HG03280 (cell line): ENCODE data around the gene ATP8A2.

Experiments used
- ATAC-seq: cut with Tn5 transposase; IDR thresholded peaks from one replicate; pipeline ENCODE4 v1.9.1; 2021; ENCODE audit warnings: mild to moderate bottlenecking, moderate library complexity; ENCODE audit not compliant: unreplicated experiment

ATP8A2 gene

DNA sequence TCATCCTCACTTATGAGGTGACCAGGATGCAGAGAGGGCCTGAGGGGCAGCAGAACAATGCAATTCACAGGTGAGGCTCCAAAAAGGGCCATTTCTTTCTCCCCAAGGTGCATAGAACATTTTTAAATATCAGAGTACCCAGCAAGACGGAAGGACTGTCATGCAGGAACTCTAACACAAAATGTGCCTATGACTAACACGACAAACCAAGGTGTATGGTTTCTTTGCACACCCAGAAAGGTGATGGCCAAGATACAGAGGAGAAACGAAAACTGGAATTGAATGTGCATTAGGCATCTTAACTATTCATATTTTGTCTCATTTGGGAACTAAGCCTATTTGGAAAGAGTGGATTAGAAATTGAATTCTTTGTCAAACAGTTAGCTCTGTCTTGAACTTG is 650.2 kb downstream of the ATP8A2 start:
- no peak for ATAC-seq

DNA sequence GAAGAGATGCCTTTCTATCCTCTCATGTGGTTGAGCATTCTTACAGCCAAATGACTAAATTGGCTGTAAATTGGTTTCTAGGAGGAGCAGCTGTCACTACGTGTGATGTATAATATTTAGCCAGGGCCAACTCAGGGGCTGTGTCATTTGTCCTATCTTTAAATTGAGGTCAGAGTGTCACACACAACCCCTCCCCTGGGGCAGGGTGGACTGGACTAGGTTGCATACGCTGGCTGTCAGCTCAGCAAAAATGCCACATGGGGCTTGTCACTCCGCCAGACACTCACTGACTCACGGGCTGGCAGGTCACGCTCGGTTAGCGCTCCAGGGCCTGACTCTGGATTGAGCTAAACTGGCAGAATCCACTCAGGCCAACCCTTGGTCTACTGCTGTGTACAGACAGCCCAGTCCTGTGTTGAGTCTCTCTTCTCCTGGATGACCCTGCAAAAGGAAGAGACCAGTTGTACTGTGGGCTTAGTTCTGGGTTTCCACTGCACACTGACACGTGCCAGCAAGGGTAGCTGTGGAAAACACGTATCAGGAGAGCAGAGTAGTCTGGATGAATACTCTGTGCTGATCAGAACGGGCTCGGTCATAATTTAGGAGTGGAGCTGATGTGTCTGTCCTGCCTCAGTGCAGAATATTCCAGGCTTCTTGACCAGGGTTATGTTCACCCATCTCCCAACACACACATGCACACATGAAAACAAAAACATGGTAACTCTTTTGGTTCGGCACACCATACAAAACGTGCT is 650.9 kb downstream of the ATP8A2 start:
- no peak for ATAC-seq

DNA sequence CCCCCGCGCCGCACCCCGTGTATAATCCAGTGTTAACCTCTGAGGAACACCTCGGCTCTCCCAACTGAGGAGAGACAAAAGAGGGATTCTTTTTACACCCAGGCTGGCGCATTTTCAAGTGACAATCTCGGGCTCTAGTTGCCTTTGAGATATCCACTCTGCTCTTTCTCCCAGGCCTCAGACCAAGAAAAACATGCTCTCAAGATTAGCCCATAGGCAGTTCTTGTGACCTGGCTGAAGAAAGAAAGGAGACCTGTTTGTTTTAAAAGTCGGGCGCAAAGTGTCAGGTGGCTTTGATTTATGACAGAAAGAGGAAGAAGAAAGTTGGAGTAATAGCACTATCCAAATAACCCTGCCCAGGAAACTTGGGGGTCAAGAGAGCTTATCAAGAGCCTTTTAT is 652.8 kb downstream of the ATP8A2 start:
- no peak for ATAC-seq

DNA sequence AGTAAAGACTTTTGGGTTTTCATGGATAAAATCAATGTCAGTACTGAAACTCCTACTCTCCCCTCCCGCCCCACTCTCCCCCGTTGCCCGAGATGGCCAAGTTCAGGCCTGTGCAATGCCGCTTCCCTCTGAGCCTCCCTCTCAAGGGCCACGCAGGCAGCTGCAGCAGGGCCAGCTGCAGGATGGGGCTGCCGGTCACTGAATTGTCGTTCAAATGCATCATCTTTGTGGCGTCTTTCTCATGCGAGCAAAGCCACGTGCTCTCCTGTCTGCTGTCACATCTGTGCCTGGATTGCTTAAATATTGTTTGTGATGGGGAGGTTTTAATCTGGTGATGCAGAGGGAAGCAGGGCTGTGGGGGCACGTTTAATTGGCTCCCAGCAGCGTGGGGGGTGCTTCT is 653.4 kb downstream of the ATP8A2 start:
- no peak for ATAC-seq

DNA sequence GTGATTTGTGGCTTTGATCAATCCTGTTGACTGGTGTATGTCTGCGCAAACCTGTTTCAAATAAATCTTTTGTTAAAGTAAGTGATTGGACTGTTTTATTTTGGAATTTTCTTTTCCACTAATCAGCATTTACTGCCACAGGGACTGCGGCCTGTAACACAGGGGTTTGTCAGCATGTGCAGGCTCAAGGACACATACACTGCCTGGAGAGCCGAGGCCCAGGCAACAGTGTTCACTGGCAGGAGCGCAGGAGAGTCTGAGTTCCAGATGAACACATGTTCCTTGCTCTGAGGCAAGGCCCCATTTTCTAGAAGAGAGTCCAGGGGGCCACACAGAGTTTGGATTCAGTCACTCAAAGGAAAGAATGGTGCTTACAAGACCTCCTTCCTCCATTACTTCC is 654.0 kb downstream of the ATP8A2 start:
- ATAC-seq: no peak

DNA sequence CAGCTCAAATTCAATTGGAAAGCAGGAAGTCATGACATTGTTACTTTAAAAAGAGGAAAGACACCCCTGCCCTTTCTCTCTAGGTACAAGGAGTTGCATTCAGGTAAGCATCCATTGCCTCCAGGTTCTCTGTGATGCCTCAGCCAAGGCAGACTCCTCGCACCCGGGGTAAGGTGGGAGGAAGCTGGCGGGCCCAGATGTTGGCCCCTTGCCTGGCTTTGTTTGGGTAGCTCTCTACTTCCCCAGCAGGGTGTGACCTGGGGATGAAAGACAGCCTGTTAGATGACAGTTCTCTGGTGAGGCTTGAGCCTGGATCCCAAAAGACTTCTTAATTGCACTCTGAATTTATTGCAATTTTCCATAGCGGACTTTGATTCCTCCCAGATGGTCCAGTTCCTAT is 654.4 kb downstream of the ATP8A2 start:
- no peak for ATAC-seq

DNA sequence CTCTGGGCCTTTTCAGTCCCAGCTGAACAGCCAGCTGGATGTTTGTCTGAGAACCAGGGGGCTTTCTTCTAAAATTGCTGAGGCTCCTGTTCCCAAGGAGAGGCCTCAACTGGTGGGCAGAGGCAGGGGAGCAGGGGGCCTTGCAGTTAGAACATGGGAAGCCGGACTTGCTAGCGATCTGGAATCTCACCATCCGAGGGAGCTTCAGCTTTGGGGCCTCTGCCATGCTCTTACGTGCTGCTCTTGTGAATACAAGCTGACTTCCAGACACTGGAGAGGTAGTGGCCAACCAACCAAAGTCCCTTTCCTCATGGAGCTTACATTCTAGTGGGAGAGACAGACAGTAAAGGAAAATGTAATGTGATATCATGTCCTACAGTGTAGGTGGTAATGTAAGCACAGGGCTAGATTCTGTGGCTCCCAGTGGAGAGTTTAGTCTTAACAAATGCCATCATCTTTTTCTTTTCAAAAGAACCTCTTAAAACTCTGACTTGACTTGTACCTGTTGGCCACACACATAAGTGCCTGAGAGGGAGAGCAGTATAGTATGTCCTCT is 657.9 kb downstream of the ATP8A2 start:
- no peak for ATAC-seq

DNA sequence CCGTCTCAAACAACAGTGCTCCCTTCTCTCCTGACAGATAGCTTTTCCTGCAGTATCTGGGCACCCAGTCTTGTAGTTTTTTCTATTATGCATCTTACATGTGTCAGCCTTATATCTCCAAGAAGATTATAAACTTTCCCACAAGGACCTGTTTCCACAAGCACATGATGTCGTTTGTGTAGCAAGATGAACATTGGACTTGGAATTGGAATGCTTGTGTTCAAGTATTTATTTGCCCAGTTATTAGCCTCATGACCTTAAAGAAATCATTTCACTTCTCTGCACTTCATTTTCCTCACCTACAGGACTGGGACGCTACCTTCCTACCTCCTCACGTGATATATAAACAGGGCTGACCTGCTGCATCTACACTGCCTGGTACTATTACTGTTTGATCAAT is 658.6 kb downstream of the ATP8A2 start:
- no peak for ATAC-seq

DNA sequence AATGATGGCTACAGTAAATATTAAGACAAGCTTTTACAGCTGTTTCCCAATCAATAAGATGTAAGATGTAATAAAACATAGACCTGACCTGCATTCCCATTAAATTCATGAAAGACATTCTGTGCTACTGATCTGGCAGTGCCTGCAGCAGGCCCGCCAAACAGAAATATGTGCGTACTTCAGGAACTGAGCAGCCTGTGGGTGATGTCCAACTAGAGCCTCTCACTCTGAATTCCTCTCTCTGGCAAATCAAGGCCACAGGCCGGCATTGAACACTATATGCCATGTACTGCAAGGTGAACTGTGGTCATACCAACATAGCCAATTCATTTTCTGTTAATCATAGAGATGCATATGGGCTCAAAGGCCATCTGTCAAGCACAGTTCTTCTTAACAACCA is 662.2 kb downstream of the ATP8A2 start:
- ATAC-seq: no peak

DNA sequence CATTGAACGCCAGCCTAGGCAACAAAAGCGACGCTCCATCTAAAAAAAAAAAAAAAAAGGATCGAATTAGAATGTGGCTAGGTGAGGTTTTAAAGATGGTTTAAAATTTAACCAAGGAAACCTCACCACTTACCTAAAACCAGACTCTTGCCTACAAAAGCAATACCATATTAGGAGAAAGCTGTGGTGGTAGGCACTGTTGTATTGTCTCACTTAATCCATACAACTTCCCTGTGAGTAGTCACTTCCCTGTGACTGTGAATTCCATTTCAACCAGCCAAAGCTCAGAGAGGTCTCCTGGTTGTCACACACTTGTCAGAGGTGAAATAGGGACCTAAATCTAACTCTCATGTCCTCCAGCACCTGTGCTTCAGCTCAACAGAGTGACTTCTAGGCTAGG is 664.6 kb downstream of the ATP8A2 start:
- no peak for ATAC-seq

DNA sequence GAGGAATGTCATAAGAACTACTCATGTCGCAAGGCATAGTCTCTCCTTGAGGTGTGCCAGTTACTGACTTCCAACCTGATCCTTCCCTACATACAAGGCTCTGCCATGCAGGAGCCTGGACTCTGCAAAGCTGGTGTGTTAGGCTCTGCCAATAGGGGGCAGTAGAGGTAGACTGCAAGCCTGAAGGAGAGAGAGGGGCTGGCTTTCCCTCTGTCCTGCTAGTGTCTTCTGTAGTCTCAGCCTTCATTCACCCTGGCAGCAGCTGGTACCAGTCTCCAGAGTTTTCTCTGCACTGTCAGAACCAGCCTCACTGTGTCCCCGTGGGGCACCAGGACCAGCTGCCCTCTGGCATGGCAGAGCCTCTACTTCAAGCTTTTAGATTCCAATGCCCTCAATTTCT is 665.5 kb downstream of the ATP8A2 start:
- no peak for ATAC-seq

DNA sequence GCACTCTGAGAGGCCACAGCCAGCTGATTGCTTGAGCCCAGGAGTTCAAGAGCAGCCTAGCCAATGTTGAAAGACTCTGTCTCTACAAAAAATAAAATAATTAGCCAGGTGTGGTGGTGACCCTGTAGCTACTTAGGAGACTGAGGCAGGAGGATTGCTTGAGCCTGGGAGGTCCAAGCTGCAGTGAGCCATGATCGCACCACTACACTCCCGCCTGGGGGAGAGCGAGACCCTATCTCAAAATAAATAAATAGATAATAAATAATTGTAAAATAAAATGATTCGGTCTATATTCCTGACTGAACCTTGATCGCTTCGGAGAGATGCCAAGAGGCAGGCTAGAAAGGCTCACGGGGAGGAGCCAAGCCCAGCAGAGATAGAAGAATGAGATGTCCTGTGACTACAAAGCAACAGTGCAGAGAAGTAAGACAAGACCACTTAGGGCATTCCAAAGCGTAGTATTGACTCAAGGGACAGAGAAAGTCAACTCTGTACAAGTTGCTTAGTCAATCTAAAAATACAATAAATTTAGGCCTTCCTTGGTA is 667.2 kb downstream of the ATP8A2 start:
- ATAC-seq: no peak

DNA sequence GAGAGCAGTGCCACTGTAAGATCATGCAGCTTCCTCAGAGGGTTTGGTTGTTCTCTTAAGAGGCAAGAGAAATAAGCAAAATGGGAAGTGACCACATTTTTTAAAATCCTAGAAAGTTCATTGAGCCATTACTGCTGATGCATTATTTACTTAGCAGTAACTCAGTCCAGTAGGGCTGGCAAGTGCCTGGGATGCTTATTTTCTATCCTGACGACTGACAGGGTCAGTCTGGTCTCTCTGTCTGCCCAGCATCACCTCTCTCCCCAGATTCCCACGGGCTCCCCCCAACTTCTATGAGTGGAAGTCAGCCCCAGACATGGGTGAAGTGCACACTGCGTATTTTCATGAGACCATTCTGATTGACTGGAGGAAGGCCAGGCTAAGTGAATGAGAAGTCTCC is 669.7 kb downstream of the ATP8A2 start:
- ATAC-seq: no peak

DNA sequence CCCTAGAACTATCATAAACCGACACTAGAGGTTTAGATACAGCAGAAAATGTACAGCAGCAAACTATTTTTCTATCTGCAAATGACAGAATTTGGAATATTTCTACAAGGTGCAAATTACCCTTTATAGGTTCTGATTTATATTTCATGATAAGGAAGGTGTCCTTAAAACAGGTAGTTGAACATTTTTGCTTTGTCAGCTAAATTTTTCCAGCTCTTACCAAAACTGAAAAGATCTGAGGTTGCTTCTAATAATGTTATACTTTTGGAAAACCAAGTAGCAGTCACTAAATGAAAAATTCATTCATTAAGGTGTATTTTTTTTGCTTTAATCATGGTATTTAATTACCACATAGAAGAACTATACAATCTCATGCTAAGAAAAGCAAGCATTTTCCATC is 671.0 kb downstream of the ATP8A2 start:
- ATAC-seq: no peak

DNA sequence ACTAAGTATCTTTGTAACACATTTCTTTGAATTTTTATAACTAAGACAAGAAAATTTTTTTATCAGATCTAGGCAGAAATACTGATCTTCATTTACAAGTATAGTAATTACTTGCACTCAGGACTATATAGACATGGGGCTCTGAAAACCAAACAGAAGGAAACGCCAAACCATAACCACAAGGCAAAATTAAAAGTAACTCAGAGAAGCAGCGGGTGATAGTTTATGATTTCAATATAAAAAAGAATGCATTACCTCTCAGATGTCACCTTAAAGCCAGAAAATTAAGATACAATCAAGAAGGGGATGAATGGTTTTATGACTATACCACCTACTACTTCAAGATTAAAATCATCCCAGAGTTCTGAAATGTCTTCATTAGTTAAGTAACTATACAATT is 673.4 kb downstream of the ATP8A2 start:
- ATAC-seq: no peak

DNA sequence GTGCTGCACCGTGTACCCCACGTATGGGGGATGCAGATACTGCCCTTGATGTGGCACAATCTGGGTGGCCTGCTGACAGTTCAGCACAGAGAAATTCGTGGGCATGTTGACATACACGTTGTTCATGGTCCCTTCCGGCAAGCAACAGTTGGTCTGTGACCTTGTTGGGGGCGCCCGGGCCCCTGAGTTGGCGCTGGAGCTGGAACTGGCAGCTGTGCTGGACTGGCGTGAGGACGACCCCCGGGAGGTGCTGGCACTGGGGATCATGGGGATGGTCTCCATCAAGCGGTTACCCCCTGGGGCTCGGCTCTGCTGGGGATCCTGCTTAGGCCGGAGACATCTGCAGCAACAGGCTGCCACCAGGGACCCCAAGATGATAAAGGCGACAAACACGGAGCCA is 674.9 kb downstream of the ATP8A2 start:
- no peak for ATAC-seq

DNA sequence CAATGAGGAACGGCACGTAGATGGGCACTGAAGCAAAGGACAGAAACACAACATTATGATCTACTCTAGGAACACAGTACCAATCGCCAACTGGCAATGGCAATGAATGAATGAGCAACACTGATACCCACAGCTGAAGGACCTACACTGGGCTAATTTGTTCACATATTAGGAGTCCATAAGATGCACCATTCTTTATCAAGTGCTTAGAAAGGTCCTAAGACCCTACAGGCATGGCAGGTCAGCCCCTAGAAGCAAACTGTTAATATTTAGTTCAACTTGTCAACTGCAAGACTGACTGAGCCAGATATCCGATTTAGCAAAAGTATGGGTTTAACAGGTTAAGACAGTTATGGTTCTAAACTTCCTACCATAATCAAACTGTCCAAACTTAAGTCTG is 675.3 kb downstream of the ATP8A2 start:
- no peak for ATAC-seq

DNA sequence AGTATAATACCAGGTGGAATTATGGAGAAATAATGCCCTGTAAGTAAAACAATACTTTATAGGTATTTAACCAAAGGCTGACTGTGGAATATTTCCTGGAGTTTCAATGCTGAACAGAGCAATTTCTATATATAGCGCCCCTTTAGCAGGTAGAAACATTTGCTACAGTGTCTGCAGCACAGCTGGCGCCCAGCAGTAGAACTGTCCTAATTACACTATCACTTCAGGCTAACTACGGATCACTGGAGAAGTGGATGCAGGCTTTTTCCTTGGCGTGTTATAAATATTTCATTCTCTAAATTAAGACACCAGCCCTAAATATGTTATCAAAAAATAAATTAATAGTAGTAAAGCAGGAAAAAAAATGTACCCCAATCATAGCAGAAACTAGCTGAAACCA is 677.0 kb downstream of the ATP8A2 start:
- no peak for ATAC-seq

DNA sequence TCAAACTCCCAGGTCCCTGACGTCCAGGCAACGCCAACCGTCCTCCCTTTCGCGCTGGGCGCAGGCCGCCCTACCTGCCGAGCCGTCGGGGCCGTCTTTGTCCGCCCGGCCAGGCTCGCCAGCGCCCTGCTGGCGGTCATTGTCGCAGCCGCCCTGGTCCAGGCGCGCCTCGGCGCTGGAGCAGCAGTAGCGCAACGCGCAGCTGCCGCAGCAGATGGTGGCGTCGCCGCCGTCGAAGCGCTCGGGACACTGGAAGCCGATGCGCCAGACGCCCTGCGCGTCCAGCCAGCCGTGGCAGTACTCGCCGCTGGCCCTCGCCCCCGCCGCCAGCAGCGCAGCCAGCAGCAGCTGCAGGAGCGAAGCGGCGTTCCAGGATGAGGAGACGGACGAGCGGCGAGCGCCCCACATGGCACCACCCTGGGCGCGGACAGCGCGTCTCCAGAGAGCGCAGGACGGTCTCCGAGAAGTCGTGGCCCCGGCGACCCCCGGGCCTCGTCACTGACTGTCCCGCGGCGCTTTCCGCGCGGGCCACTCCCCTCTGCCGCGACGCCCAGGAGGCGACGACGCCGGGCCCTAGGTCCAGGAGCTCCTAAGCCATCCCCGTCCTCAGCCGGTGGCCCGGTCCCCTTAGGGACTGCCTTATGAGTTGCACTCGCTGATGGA is 678.9 kb downstream of the ATP8A2 start:
- ATAC-seq: no peak

DNA sequence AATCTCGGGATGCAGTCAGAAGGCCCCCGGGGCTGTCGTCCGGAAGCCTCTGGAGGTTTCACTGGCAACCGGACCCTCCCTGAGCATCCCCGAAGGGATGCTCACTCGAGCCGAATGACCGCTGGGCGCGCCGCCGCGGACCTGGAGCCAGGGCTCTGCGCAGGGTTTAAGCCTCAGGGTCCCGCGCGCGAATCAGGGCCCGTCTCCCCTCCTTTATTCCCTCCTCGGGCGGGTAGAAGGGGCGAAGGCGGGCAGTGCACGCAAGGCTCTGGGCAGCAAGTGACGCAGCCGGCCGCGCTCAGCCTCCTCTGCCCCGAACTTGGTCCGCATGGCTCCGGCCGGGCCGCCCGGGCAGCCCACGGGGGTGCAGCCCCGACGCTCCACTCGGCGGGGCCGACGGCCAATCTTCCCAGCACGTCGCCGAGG is 679.5 kb downstream of the ATP8A2 start:
- no peak for ATAC-seq

DNA sequence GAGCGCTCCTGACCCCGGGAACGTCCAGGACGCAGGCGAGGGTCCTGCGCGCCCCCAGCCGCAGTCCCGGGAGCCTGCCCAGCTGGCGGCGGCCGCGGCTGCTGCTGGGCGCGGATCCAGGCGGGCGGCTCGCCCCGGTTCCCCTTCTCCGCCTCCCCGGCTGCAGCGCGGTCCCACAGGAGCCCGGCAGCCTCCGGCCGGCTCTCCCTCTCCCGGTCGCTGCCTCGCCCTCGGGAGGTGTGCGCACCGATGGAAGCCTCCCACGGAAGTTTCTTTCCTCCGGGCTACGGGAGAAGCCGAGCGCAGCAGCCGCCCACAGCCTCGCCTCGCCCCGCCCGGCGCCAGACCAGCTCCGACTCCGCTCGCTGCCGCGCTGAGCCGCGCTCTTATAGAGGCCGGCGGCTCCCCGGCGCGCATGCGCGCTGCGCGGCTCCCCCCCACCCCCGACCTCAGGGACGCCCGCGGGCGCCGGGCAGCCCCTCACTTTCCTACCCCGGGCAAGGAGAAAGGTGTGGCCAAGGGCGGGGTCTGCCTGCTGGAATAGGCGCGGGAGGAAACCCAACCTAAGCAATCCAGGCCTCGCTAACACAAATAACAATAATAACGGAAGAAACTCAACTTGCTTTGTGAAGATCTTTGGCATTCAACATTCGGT is 680.0 kb downstream of the ATP8A2 start, which contains the start of gene SHISA2:
Gene SHISA2, minus strand, starts transcription at position 360 of the 655 bp plus-strand sequence. CDS start 1,041 bp downstream, outside the sequence.
- ATAC-seq: no peak
